Esophagus mucosa (tissue), 1 donor: ENCODE results near the gene KLHL24. TPM values are rescaled to one million over a fixed set of nuclear protein-coding genes. Genes with fewer than 3 reads are reported as not detected.
"Not testable (repeated sequence)": the region's sequence is repeated elsewhere in the genome, so short reads cannot be mapped to it uniquely, and the experiment has no call there.

Experiments
- ATAC-seq: fragments of 200-7000 bp; cut with Tn5 transposase; one replicate; pipeline ENCODE4 v1.9.1; 2020
- total RNA-seq: library from RNA; stranded (reverse); gene quantifications from one replicate; pipeline ENCODE4 v1.2.4, GENCODE V29; 2023
- donor health status: DM: yes; HTN: yes; CAD: no.

Gene KLHL24, protein sequence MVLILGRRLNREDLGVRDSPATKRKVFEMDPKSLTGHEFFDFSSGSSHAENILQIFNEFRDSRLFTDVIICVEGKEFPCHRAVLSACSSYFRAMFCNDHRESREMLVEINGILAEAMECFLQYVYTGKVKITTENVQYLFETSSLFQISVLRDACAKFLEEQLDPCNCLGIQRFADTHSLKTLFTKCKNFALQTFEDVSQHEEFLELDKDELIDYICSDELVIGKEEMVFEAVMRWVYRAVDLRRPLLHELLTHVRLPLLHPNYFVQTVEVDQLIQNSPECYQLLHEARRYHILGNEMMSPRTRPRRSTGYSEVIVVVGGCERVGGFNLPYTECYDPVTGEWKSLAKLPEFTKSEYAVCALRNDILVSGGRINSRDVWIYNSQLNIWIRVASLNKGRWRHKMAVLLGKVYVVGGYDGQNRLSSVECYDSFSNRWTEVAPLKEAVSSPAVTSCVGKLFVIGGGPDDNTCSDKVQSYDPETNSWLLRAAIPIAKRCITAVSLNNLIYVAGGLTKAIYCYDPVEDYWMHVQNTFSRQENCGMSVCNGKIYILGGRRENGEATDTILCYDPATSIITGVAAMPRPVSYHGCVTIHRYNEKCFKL
- 13.2 TPM for total RNA-seq

DNA sequence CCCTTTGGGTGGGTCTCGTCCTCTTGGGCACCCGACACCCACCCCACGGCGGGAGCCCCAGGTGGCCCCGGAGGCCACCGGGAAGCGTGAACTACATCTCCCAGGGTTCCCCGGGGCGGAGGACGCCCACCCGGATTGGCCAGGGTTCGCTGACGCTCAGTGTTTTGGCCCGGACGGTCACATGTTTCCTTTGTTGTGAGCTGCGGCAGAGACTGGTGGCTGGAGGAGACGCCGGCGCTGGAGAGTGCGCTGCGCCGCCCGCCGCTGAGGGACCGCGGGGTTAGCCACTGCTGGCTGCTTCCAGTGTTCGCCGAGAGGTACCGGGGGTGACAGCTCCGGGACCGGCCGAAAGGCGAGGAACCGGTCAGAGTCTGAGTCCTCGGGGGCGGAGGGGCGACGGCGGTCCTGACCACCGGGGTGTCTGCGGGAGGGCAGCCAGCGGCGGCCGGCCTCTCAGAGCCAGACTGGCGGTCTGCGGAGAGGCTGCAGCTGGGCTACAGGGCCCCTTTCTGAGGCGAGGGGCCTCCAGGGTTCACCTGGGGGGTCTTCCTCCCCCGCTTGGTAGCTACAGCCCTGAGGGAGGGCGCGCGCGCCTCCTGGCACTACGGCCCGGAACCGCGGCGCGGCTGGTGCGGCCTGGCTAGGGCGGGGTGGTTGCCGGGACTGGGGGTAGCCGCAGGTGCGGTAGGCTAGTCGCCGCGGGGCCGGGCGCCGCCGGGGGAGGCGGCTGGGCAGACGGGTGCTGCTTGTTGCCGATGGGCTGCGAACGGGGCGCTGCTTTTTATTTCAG, at the start of gene KLHL24:
KLHL24 (plus strand) TSS at position 193 of the 790 bp plus-strand sequence. CDS start 14,734 bp downstream, outside the sequence.
- peak; percentile 92 for ATAC-seq

DNA sequence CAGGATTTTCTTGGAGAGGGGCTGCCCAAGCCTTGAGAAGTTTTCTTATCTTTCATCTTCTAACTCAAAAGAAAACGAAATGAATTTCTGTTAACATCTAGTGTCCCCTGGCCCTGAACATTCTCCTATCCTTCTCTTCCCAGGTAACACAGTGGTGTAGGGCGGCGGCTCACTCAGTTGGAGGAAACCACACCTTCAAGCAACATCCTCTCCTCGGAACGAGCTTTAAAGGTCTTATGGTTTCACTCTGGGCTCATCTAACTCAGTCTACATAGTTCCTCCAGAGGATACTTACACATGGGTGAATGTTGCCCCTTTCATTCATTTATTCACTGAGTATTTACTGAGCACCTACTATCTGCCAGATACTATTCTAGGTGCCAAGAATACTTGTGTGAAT, 48.9 kb upstream of the KLHL24 start:
- ATAC-seq, result no peak

DNA sequence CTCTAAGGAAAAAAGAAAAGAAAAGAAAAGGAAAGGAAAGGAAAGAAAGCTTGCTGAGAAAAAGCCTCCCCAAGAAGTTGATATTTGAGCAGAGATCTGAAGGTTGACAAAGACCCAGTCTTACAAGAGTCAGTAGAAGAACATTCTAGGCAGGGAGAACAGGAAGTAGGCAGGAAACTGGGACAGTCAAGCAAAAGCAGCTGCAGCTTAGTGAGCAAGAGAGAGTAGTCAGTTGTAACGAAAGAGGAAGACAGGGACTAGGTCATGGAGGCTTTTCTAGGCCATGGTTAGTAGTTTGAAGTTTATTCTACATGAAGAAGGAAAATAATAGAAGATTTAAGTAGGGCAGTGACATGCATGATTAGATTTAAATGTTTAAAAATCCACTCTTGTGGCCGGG, 48.1 kb upstream of the KLHL24 start:
- no peak for ATAC-seq

DNA sequence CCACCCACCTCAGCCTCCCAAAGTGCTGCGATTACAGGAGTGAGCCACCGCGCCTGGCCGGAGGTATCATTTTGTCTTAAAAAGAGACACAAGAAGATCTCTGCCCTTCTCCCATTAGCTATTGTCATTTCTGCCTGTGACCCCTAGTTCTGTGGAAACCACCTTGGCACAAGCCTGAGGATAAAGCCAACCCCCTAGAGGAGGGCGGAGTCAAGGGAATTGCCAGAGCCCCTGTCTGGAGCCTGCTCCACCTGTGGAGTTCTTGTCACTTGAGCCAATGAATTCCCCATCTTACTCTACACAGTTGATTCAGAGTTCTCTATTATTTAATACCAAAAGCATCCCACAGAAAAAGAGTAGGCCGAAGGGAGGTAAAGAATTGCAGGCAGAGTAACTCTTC, 45.0 kb upstream of the KLHL24 start:
- ATAC-seq, result no peak

DNA sequence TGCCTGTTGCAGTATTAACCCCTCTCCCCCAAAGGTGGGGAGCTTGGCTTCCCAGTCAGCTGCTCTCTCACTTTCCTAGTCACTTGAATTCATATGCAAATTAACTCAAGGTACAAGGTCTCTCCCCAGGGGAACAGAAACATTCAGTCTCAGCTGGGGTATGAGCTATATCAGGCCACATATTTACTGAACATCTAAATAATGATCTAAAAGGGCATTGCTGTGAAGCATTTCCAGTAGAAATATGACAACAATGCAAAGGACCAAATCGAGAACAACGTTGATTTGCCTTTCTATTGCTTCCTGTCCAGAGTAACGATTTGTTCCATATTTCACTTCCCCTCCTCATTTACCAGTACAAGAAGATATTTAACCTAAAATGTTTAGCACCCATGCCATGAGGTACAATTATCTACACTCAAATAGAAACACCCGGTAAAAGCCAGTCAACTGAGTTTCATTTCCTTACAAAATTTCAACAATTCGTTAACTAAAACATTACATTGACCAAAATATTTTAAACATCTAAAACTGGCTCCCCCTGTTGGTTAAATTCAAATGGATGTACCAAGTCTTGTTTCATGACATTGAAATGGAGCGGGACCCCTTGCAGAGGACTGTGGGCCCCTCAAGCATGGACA, 43.4 kb upstream of the KLHL24 start:
- no peak for ATAC-seq

DNA sequence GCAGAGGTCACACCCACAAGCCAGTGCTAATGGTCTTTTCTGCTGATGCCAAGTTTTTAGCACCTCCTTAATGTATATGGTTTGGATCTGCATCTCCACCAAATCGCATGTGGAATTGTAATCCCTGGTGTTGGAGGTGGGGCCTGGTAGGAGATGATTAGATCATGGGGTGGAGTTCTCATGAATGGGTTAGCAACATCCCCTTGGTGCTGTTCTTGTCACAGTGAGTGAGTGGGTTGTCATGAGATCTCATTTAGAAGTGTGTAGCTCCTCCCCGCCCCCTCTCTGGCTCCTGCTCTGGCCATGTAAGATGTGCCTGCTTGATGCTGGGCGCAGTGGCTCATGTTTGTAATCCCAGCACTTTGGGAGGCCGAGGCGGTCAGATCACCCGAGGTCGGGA, 42.6 kb upstream of the KLHL24 start:
- ATAC-seq, result no peak

DNA sequence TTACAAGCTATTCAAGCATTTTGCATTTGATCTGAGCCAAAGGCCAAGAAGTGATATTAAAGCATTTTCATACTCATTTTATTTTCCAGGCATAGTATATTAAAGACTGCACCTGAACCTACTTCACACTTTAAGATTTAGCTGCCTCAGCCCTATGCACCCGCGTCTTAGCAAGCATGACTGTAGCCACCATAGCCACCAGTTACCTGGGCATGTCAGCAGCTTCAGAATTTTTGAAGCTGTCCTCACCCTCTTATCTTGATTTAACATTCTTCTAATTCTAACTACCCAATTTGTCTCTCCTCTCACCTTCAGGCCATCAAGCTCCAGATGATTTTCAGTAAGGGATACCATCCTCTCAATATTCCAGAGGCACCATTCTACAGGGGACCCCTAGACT, 40.8 kb upstream of the KLHL24 start:
- no peak for ATAC-seq

DNA sequence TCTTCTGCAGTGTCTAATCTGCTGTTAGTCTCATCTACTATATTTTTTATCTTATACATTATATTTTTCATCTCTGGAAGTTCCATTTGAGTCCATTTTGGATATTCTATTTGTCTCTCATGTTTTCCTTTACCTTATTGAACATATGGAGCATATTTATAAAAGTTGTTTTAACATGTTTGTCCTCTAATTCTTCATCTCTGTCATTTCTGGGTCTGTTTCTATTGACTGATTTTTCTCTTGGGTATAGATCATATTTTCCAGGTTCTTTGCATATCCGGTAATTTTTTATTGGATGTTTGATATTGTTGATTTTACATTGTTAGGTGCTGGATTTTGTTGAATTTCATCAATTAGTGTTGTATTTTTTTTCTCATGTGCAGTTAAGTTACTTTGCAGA, 37.5 kb upstream of the KLHL24 start:
- ATAC-seq, result no peak

DNA sequence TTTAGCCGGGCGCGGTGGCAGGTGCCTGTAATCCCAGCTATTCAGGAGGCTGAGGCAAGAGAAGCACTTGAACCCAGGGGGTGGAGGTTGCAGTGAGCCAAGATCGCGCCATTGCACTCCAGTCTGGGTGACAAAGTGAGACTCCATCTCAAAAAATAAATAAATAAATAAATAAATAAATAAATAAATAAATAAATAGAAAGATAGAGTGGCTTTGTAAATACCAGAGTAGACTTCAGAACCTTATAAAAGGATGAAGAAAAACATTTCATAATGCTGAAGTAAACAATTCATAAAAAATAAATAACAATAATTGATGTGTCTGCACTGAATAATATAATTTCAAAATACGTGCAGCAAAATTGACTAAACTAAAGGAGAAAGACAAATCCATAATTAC, 24.1 kb upstream of the KLHL24 start:
- ATAC-seq, result not testable (repeated sequence)

DNA sequence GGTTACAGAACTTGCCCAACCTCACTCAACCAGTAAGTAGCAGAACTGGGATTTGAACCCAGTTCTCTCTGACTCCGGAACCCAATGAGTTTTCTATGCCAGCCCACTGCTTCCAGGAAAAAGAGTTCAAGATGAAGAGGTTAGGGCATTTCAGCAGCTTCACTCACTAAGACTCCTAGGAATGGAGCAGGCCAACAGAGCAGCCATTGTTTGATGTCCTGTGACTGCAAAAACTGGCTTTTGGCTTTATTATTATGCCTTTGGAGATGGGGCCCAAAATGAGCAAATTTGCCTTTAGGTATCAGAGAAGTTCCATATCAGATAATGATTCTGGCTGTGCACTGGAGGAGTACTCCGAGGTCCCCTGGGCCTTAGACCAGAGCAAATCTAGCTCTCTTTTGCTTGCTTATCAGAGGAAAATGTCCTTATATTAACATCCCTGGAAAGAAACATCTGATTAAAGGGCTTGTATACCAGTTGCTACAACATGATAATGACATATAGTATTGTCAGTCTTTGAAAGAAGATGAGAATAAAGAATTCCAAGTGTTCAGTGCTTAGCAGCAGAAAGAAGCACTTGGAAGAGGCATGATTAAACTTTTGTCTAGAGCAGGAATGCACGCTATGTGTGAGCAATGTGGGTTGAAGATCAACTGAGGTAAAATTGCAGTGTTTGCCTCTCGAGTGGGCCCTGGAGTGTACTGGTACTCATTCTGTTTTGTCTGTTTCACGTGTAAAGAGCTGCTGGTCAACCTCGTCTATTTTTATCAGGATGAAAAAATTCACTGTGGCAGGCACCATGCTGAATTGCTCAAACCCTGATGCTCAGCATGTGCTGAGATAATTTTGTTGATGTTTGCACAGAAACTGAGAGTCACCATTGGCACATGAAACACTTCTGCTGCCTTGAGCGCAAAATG, 21.8 kb upstream of the KLHL24 start:
- no peak for ATAC-seq

DNA sequence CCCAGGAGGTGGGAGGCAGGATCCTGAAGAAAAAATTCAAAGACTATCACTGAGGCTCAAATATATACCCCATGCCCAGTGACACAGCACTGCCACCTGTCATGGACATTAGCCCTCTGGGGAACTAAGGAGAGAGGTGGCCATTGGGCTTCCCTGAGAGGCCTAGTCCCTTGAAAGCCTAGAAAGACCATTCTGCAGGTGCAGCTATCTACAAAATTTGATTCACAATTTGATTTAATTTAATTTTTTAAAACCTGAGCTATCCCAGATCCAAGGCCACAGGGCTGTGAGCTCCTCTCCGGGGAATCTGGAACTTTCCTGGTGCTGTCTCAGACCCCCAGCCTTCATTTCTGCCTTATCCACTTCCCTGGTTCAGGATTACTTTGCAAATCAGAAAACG, 16.9 kb upstream of the KLHL24 start:
- no peak for ATAC-seq

DNA sequence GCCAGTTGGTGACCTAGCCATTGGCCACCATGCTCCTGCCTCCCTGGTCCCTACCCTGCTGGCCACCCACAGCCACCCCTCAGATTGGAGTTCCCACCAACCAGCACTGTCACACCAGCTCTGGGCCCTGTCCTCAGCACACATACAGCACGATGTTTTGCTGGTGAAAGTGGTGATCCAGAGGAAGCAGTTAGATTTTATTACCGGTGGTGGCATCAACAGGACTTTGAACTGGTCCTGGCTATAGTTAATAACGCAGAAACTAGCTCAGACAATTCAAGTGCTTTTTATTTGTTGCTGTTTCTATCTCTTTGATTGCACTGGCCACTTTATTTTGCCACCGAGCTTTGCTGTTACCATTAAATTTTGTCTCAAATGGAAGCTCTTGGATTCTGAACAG, 16.4 kb upstream of the KLHL24 start:
- ATAC-seq, result no peak

DNA sequence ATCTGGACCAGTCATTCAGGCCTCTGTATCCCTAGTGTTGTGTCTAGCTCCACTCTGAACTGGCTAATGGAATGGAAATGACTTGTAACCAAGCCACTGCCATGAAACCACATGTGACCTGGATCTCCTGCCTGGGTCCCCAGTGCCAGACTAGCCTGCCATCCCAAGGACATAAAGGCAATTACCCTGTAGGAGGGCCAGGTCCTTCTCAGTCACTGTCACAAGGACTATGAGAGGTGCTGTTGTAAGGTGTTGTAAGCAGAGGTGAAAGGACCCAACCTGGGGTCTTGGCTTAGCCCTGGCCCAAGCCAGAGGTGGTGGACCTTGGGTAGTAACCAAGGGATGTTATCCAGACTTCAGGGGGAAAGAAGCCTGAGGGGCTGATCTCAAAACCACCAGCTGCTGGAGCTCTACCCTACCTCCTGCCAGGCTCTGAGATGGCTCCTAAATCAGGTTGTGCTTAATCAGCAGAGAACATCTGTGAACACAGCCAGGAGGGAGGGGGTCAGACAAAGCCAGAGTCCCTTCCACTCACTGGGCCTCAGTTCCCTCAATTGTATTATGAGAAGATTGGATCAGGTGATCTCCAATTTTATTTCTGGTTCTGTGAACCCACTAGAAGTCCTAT, 15.7 kb upstream of the KLHL24 start:
- no peak for ATAC-seq

DNA sequence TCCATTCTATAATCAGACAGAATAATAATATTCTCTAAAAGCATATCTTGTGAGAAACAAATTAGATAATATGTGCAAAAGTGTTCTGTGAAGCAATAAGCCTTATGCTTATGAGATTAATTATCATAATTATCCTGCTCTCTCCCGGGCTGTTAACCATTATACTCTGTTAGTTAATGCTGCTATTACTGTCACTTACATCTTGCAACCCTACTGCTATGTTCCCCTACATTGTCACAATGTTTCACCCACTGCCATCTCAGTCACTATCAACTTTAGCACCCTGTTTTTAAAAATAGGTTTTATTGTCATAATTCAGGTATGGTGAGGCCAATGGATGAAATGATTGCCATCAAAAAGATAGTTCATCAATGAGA, 15.2 kb upstream of the KLHL24 start:
- ATAC-seq, result no peak

DNA sequence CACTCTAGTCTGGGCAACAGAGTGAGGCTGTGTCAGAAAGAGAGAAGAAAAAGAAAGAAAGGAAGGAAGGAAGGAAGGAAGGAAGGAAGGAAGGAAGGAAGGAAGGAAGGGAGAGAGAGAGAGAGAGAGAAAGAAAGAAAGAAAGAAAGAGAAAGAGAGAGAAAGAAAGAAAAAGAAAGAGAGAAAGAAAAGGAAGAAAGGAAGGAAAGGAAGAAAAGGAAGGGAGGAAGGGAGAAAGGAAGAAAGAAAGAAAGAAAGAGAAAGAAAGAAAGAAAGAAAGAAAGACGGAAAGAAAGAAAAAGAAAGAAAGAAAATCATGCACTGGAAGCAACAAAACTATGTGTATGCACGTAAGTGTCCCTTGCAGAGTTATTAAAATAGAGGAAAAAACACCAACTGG, 12.9 kb upstream of the KLHL24 start:
- not testable (repeated sequence) for ATAC-seq

DNA sequence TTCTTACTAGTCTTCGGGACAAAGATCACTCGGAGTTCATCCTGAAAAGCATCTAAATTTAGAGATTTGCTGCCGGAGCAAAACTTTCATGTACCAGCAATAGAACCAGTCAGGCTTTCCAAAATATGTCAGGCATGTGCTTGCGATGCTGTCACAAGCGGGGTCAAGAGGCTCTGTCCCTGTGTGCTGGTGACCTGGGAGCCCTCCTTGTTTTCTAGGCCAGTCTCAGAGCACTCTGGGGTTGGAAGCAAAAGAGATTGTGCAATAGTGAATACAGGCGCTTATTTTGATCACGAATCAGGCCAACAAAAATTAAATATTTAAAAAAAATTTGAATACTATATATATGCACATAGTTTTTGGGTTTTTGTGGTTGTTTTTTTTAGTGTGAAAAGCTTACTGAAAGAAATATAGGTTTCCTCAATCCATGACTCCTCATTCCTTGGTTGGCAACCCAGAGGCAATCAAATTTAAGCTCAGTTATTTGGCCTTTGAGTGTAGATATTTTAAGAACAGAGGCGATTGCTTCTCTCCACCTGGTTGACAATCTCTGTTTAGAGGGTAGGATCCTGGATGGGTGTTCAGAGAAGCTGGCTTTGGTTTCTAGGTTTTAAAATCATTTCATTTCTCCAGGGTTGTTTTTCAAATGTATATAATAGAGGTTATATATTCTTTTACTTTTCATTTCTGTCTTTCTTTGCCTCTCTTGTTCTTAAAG, 8.4 kb upstream of the KLHL24 start:
- ATAC-seq, result no peak

DNA sequence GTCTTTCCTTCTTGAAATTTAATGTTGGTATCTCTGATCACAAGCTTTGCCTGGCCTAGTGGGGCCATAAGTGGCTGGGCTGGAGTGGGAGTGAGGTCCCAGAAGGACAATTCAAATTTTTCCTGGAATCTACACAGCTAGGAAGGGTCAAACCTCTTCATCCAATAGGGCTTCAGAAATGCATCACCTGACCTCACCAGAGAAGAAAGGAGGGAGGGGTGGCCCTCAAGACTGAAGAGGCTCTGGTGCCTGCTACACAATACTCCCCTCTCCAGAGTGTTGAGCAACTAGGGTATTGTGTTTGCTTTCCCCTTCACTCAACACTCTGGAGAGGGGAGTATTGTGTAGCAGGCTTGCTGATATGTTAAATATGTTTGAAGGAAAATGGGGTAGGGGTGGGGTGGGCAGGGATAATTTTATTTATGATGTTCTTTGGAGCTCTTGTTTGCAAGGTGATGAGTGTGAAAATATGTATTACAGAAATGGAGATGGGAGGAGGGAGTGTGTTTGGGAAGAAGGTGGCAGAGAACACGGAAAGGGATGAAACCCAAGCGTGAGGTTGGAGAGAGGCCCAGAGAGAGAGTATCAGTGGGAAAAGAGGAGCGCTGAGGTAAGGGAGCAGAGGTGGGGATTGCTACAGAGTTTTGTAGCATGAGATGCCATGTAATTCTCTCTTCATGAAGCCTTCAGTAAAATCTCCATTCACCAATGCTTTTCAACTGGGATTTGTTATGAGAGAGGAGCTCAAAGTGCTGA, 5.7 kb upstream of the KLHL24 start:
- ATAC-seq, result no peak

DNA sequence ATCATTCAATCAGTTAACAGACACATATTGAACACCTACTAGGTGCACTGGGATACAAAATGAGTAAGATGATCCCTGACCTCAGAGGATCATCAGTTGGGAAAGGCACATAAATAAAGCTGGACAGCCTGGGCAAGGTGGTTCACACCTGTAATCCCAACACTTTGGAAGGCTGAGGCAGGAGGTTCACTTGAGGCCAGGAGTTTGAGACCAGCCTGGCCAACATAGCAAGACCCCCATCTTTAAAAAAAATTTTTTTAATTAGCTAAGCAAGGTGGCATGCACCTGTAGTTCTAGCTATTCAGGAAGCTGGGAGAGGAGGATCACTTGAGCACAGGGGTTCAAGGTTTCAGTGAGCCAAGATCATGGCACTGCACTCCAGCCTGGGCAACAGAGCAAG, 3.7 kb upstream of the KLHL24 start:
- no peak for ATAC-seq

DNA sequence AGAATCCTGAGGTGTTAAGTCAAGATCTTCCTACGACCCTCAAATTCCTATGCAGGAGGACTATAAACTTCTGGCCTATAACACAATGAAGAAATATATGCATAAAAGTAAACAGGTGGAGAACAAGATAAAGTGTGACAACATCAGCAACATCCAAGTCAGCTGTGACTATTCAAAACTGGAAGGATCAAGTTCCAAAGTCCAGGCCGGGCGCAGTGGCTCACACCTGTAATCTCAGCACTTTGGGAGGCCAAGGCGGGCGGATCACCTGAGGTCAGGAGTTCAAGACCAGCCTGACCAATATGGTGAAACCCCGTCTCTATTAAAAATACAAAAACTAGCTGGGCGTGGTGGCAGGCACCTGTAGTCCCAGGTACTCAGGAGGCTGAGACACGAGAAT, 2.7 kb upstream of the KLHL24 start:
- ATAC-seq, result not testable (repeated sequence)

DNA sequence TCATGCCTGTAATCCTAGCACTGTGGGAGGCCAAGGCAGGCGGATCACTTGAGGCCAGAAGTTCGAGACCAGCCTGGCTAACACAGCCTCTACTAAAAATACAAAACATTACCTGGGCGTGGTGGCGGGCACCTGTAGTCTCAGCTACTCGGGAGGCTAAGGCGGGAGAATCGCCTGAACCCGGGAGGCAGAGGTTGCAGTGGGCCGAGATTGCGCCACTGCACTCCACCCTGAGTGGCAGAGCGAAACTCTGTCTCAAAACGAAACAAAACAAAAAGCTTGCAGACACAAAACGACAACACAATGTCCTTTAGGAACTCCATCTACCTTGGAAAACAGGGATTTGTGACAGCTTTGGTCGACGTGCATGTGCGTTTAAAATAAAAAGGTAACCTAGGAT, 716 bp upstream of the KLHL24 start:
- no peak for ATAC-seq
